Measurements from ENCODE around the gene IQSEC3. TPM values are rescaled to one million over a fixed set of nuclear protein-coding genes. Genes with fewer than 3 reads are reported as not detected.

Gene IQSEC3
- total RNA-seq, 1 donor from 2014 or later: 4.2 TPM

DNA sequence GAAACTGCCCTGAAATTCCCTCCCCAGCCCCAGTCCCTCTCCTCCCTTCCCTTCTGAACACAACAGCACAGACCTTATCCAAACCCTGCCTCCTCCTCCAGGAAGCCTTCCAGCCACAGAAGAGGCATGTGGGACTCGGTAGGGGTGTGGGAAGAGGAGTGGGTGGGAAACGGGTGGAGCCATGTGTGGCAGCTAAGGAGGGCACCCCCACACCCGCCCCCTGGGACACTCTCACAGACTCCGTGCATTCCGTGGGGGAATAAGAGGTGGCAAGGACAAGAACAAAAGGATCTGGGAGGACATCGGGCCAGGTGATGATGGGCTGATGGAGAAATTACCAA, 123.0 kb downstream of the IQSEC3 start:
- Mint-ChIP-seq H3K4me1 (ENCODE audit: unreplicated experiment) (no peaks in the 10 kb centered on the region), H3K27me3 (peaks cover 76% of the 10 kb centered on the region), H3K4me3 (no peak overlapping the region), H3K36me3 (no peaks in the 10 kb centered on the region), H3K27ac (no peak overlapping the region), H3K9me3 (no peaks in the 10 kb centered on the region)
- no peak for DNase-seq (ENCODE audit: extremely low spot score, unreplicated experiment)
- TF ChIP-seq, protein P1, sequence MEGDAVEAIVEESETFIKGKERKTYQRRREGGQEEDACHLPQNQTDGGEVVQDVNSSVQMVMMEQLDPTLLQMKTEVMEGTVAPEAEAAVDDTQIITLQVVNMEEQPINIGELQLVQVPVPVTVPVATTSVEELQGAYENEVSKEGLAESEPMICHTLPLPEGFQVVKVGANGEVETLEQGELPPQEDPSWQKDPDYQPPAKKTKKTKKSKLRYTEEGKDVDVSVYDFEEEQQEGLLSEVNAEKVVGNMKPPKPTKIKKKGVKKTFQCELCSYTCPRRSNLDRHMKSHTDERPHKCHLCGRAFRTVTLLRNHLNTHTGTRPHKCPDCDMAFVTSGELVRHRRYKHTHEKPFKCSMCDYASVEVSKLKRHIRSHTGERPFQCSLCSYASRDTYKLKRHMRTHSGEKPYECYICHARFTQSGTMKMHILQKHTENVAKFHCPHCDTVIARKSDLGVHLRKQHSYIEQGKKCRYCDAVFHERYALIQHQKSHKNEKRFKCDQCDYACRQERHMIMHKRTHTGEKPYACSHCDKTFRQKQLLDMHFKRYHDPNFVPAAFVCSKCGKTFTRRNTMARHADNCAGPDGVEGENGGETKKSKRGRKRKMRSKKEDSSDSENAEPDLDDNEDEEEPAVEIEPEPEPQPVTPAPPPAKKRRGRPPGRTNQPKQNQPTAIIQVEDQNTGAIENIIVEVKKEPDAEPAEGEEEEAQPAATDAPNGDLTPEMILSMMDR (conservative IDR thresholded peaks at IDR 0.05): no peak

DNA sequence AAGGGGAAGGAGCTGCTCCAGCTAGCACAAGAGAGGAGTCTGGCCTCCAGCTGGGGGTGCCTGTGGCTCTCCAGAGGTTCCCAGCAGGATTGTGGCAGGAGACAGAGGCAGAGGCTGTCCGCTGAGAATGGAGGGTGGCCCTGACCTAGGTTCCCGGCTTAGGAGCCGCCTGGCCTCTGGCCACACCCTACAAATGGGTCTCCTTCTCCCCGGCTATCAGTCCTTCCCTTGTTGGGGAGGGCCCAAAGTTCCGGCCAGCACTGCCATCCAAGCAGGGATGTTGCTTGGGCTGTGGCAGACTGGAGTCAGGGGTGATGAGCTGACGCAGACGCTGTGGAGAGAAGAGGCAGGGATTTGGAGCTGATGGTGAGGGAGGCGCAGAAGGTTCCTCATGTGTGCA, 124.3 kb downstream of the IQSEC3 start:
- Mint-ChIP-seq H3K27me3 (peaks cover 75% of the 10 kb centered on the region), H3K4me1 (ENCODE audit: unreplicated experiment) (no peaks in the 10 kb centered on the region), H3K27ac (no peak overlapping the region), H3K9me3 (no peaks in the 10 kb centered on the region), H3K4me3 (no peak overlapping the region), H3K36me3 (no peaks in the 10 kb centered on the region)
- DNase-seq (ENCODE audit: extremely low spot score, unreplicated experiment): no peak
- TF ChIP-seq, protein P1 (conservative IDR thresholded peaks at IDR 0.05): no peak

DNA sequence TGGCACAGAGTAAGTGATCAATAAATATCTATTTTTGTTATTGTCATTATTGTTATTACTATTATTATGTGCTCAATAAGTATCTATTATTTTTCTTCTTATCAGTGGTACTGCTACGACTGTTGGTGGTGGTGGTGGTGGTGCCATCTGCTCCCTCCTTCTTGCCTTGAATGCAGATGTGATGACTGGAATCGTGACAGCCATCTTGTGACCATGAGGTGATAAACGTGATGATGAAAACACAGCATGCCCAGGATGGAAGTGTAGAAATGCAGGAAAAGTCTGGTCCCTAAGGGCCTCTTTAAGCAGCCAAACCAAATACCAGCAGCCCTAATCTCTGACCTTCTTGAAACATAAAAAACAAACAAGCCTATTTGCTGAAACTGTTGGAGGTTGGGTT, 125.0 kb downstream of the IQSEC3 start:
- Mint-ChIP-seq H3K27ac (no peak overlapping the region), H3K4me3 (no peak overlapping the region), H3K9me3 (no peaks in the 10 kb centered on the region), H3K36me3 (no peaks in the 10 kb centered on the region), H3K27me3 (peaks cover 68% of the 10 kb centered on the region), H3K4me1 (ENCODE audit: unreplicated experiment) (no peaks in the 10 kb centered on the region)
- DNase-seq (ENCODE audit: extremely low spot score, unreplicated experiment): no peak
- TF ChIP-seq, protein P1 (conservative IDR thresholded peaks at IDR 0.05): no peak

DNA sequence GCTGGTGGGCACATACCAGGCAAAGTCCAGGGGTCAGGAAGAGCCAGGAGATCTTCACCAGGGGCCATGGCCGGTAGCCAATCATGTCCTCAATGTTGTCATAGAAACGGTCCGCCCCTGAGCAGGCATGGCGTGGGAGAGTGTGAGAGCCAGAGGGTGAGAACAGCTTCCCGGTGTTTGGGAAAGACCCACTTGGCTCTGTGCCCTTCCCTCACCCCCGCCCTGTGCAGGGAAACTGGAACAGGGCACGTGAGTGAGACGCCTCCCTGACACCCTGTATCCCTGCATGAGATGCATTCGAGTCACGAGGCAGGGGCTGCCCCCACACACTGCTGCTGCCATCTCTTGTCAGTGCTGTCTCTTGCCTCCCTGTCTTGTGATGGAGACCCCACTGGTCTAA, 126.7 kb downstream of the IQSEC3 start:
- TF ChIP-seq, protein P1 (conservative IDR thresholded peaks at IDR 0.05): no peak
- Mint-ChIP-seq H3K4me1 (ENCODE audit: unreplicated experiment) (no peaks in the 10 kb centered on the region), H3K27me3 (peaks cover 70% of the 10 kb centered on the region)

GRCh38 chr12:194276-194675, 127.7 kb downstream of the IQSEC3 start:
- TF ChIP-seq, protein P1 (conservative IDR thresholded peaks at IDR 0.05): no peak
- no peaks in the 10 kb centered on the region for H3K4me1 Mint-ChIP-seq (ENCODE audit: unreplicated experiment)
- no peak for DNase-seq (ENCODE audit: extremely low spot score, unreplicated experiment)
- H3K36me3 Mint-ChIP-seq: peaks cover 6% of the 10 kb centered on the region
- H3K27me3 Mint-ChIP-seq: peaks cover 71% of the 10 kb centered on the region
- H3K27ac Mint-ChIP-seq: no peak overlapping the region
- H3K9me3 Mint-ChIP-seq: no peaks in the 10 kb centered on the region
- no peak overlapping the region for H3K4me3 Mint-ChIP-seq

More for the DNA sequence above, 126.7 kb downstream of the IQSEC3 start:
- Mint-ChIP-seq H3K9me3 (no peaks in the 10 kb centered on the region), H3K27ac (no peak overlapping the region), H3K36me3 (peaks cover 6% of the 10 kb centered on the region), H3K4me3 (no peak overlapping the region)
- DNase-seq (ENCODE audit: extremely low spot score, unreplicated experiment): no peak

DNA sequence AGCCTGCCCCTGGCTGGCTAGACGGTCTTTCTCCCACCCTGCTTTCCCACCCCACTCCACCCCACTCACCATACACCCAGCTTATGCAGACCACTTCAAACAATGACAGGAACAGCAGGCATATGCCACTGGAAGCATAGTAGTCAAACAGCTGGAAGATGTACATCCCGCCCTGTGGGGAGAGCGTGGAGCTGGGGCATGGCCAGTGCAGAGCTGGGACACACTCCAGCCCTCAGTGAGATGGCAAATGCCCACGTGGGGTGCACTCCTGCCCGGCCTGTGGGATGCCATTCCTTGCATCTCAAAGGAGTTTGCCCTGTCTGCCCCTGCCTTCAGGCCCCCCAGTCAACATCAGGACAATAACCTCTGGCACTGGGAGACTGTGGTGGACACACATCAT, 128.6 kb downstream of the IQSEC3 start:
- H3K9me3 Mint-ChIP-seq: no peaks in the 10 kb centered on the region
- TF ChIP-seq, protein P1 (conservative IDR thresholded peaks at IDR 0.05): no peak
- H3K27ac Mint-ChIP-seq: no peak overlapping the region
- peaks cover 6% of the 10 kb centered on the region for H3K36me3 Mint-ChIP-seq
- peaks cover 70% of the 10 kb centered on the region for H3K27me3 Mint-ChIP-seq
- no peaks in the 10 kb centered on the region for H3K4me1 Mint-ChIP-seq (ENCODE audit: unreplicated experiment)
- DNase-seq (ENCODE audit: extremely low spot score, unreplicated experiment): no peak
- no peak overlapping the region for H3K4me3 Mint-ChIP-seq
